Omental fat pad (tissue), 4 donors: ENCODE measurements around the gene NRG2. TPM values are rescaled to one million over a fixed set of nuclear protein-coding genes. Genes with fewer than 3 reads are reported as not detected.

Experiments
- ATAC-seq: fragments of 150-250 bp; one replicate; pipeline ENCODE4 v1.9.1; 2016; ENCODE audit warnings: mild to moderate bottlenecking, moderate library complexity; ENCODE audit not compliant: low FRiP score
- DNase-seq: peaks from one replicate; pipeline ENCODE4 v3.0.0-alpha.2; 2019; ENCODE audit warnings: low spot score
- total RNA-seq, 4 donors: library from RNA; depleted of rRNA; stranded (reverse); fragments of >200 nt; gene quantifications; one replicate each; pipeline ENCODE4 v1.1.0, GENCODE V29; 2016
- TF ChIP-seq, protein P1 (sequence below), 3 donors: fragments of 450-650 bp; IDR thresholded peaks; one replicate each; pipeline ENCODE4 v1.5.1; 2016 to 2017; ENCODE audit warnings: antibody characterized with exemption in 3 of 3, mild to moderate bottlenecking in 3 of 3, moderate library complexity in 2 of 3

Gene NRG2
- total RNA-seq, 4 donors from 2014 or later, result 2.3 to 16.9 (median 5.9) TPM

DNA sequence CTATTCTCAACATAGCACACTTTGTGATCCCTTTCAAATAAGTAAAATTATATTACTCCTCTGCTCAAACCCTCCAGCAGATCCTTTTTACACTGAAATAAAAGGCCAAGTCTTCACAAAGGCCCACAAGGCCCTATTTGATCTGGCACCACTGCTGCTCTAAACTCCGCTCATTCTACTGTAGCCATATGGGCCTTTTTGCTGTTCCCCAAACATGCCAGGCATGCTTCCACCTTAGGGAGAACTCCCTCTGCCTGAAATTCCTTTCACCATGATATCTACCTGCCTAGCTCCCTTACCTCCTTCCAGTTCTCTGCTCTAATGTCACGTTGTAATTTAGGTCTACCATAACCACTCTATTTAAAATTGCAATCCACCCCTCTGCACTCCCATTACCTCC is 28.3 kb downstream of the NRG2 start:
- no peak for ATAC-seq
- TF ChIP-seq, protein P1, sequence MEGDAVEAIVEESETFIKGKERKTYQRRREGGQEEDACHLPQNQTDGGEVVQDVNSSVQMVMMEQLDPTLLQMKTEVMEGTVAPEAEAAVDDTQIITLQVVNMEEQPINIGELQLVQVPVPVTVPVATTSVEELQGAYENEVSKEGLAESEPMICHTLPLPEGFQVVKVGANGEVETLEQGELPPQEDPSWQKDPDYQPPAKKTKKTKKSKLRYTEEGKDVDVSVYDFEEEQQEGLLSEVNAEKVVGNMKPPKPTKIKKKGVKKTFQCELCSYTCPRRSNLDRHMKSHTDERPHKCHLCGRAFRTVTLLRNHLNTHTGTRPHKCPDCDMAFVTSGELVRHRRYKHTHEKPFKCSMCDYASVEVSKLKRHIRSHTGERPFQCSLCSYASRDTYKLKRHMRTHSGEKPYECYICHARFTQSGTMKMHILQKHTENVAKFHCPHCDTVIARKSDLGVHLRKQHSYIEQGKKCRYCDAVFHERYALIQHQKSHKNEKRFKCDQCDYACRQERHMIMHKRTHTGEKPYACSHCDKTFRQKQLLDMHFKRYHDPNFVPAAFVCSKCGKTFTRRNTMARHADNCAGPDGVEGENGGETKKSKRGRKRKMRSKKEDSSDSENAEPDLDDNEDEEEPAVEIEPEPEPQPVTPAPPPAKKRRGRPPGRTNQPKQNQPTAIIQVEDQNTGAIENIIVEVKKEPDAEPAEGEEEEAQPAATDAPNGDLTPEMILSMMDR (IDR thresholded peaks at IDR 0.05), result no peak
- no peak for DNase-seq

DNA sequence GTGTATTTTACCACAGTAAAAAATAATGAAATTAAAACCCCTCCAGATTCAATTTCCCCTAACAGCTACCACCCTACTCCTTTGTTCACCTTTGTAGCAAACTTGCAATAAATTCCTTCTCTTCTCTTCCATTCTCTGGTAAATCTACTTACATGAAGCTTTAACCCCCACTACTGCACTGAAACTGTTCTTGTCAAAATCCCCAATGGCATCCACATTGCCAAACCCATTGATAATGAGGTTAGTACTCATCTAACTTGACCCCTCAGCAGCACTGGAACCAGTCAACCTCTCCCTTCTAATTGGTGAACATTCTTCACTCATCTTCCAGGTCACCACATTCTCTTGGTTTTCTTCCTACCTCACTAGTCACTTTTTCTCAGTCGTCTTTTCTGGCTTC is 29.6 kb downstream of the NRG2 start:
- DNase-seq, result no peak
- no peak for ATAC-seq
- TF ChIP-seq, protein P1 (IDR thresholded peaks at IDR 0.05), result no peak

DNA sequence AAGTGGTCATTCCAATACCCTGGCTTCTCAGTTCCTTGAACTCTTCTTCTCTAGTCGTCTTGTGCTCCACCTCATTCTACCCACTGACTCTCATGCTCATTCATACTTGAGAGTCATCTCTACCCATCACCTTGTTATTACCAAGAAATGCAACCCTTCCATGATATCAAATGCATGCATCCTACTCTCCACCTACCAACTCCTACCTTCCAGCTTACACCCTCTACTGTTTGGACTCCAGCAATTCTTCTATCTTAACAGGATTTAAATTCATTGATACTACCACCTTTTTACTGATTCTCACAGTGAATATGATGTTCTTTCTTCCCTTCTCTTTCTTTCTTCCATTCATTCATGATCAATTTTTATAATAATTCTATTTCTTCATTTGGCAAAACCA is 30.7 kb downstream of the NRG2 start:
- DNase-seq, result no peak
- ATAC-seq, result no peak
- TF ChIP-seq, protein P1 (IDR thresholded peaks at IDR 0.05), result no peak

DNA sequence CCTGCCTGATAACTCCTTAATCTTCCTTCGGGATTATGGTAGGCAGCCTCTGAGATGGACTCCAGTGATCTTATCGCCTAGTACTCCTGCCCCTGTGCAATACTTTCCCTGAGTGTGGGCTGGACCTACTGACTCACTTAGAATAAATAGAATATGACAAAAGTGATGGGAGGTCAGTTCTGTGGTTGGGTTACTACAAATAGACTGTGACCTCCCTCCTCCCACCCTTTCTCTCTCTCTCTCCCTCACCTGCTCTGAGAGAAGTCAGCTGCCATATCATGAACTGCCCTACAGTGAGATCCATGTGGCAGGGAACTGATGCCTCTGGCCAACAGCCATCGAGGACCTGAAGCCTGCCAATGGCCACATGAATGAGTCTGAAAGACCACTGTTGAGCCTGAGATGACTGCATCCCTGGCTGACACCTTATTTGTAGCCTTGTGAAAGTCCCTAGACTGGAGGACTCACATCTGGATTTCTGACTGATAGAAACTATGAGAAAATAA is 31.7 kb downstream of the NRG2 start:
- ATAC-seq, result no peak
- DNase-seq, result no peak
- TF ChIP-seq, protein P1 (IDR thresholded peaks at IDR 0.05), result no peak

DNA sequence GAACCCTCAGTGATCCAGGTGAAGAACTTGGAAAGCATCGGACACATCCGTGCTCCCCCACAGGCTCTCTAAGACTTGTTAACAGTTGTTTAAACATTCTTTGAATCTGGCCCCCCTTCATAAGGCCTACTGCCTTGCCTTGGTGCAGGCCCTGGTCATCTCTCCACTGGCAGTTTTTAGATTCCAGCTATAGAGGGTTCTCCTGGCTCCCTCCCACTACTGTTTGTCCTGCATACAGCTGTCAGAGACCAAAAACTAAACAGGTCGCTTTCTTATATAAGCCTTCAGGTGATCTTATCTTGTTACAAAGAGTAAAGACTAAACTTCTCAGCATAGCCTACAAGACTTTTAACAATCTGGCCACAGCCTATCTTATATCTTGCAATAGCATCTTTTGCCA is 32.3 kb downstream of the NRG2 start:
- no peak for ATAC-seq
- DNase-seq, result no peak
- TF ChIP-seq, protein P1 (IDR thresholded peaks at IDR 0.05), result no peak

DNA sequence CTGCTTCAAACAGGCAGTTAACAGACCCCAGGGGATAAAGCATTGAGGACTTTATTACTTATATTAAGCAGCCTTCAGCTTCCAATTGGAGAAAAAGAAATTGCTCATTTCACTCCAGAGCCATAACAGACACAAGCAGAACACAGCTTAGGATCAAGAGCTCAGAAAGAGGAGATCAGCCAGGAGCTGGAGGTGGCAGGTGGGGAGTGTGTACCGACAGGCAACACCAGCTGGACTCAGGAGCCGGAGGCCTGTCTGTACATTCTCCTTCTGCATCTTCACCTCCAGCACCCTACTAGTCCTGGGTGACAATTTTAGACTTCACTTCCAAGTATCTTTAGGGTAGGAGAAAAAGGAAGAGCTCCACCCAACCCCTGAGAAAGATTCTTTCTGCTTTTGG is 35.8 kb downstream of the NRG2 start:
- TF ChIP-seq, protein P1 (IDR thresholded peaks at IDR 0.05), result no peak
- no peak for ATAC-seq
- no peak for DNase-seq

DNA sequence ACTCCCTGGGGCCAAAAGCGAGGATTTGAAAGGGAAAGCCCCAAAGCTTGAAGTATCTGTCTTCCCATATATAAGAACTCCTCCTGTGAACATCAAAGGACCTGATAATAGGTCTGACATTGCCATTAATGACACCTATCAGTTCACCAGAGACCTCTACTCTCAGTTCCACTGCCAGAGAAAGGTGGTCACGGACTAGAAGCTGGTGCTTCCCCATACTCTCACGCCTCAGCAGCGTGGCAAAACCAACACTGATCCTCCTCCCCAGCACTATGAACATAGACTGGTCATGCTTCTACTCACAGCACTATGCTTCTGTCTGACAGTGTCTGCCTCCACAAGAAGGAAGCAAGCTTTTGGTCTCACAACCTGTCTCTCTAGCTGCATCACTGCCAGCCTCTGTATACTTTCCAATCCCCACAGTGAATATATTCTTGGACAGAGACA is 37.9 kb downstream of the NRG2 start:
- TF ChIP-seq, protein P1 (IDR thresholded peaks at IDR 0.05), result no peak
- ATAC-seq, result no peak
- no peak for DNase-seq
